Left lobe of liver (tissue), 2 donors: ENCODE data around the gene L3HYPDH. TPM values are rescaled to one million over a fixed set of nuclear protein-coding genes. Genes with fewer than 3 reads are reported as not detected.

Experiments
- ATAC-seq: fragments of 200-7000 bp; cut with Tn5 transposase; one replicate; pipeline ENCODE4 v1.9.1; 2020; ENCODE audit warnings: mild to moderate bottlenecking, moderate library complexity
- DNase-seq: peaks from one replicate; pipeline ENCODE4 v3.0.0-alpha.2; 2020; ENCODE audit warnings: low spot score
- total RNA-seq: library from RNA; stranded (reverse); gene quantifications from one replicate; pipeline ENCODE4 v1.2.1, GENCODE V29; 2021
- donor health status: DM: no; HTN: no; CAD: no; lungs with moderate emphysema.
- donor health status: DM: no; HTN: yes; CAD: no.

L3HYPDH gene
- total RNA-seq, 1 donor from 2014 or later, result 16.7 TPM

- DNase-seq (no peak), ATAC-seq (no peak)
These were observed 55.6 kb downstream of the L3HYPDH start for GRCh38 chr14:59428581-59429012.

- DNase-seq (no peak), ATAC-seq (peak; percentile 58)
These were observed 56.3 kb downstream of the L3HYPDH start for GRCh38 chr14:59427653-59428580.

GRCh38 chr14:59425322-59425935, 58.8 kb downstream of the L3HYPDH start:
- DNase-seq, result no peak
- ATAC-seq, result no peak

- ATAC-seq (no peak), DNase-seq (no peak)
These were observed 59.7 kb downstream of the L3HYPDH start for GRCh38 chr14:59424341-59425071.

Other genes with a start within 250 kb of the L3HYPDH start
- 1.4 TPM for gene GPR135, start 19.0 kb downstream of the L3HYPDH start, total RNA-seq
- gene JKAMP, start 109 bp upstream of the L3HYPDH start, total RNA-seq, result 15.2 TPM
- gene CCDC175, start 92.4 kb upstream of the L3HYPDH start, total RNA-seq, result not detected